ENCODE measurements around the gene CFTR.

CFTR gene

DNA sequence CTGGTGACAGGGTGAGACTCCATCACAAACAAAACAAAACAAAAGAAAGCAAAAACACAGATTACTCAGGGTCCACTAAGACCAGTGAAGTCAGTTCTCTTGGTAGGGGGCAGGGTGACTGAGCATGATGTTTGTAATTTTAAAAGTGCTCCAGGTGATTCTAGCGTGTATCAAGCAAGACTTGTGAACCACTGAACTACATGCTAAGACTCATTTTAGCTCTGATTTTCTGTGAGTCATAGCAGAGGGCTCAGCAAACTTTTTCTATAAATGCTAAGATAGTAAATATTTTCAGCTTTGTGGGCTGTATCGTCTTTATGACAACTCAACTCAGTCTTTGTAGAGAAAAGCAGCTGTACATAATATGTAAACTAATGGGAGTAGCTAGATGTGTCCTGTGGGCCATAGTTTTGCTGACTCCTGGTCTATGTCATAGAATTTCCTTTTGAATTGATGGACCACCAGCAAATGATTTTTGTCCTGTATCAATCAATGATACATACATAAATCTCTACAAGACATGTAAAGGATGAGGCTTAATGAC, 141.3 kb downstream of the CFTR start:
- H3K4me1 ChIP-seq (ENCODE audit: insufficient read depth, low read length): no peaks in the 10 kb centered on the region
- no peaks in the 10 kb centered on the region for H3K36me3 ChIP-seq (ENCODE audit: insufficient read depth, low read length)
- H3K9me3 ChIP-seq (ENCODE audit: control insufficient read depth, insufficient read depth, low read length): no peaks in the 10 kb centered on the region
- H3K9ac ChIP-seq (ENCODE audit: low read depth, low read length): no peak overlapping the region

DNA sequence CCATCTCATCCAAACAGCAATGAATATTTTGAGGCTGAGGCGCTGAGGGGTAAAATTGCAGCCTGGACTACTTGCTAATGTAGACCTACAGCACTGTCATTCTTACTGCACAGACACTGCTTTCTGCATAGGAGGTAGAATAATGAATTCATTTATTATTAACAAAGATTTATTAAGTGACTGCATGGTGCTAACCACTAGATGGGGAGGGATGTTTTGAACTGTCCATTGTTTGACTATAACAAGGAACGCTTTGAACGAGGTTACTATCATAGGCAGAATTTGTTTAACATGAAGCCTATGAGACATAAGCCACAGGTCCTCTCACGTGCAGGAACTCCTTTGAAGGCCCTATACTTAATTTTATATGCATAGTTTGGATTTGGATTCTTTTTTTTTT, 143.8 kb downstream of the CFTR start:
- Histone ChIP-seq H3K36me3 (ENCODE audit: insufficient read depth, low read length) (no peaks in the 10 kb centered on the region), H3K4me1 (ENCODE audit: insufficient read depth, low read length) (no peaks in the 10 kb centered on the region), H3K9me3 (ENCODE audit: control insufficient read depth, insufficient read depth, low read length) (no peaks in the 10 kb centered on the region), H3K9ac (ENCODE audit: low read depth, low read length) (no peak overlapping the region)

DNA sequence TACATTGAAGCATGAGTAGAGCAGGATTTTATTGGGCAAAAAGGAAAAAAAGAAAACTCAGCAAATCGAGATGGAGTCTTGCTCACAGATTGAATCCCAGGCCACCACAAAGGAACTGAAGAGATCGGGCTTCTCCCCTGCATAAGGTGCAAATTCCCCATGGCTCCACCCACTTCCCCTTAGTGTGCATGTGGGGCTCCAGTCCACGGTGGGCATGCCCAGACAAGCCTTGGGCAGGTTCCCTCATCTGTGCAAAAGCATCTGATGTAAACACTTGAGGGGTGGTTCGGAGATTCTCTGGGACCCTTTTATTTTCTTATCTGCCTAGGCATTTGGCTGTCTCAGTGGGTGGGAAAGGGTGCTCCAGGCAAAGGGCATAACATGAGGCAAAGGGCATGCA, 150.7 kb downstream of the CFTR start:
- no peaks in the 10 kb centered on the region for H3K36me3 ChIP-seq (ENCODE audit: insufficient read depth, low read length)
- peaks cover 16% of the 10 kb centered on the region for H3K4me1 ChIP-seq (ENCODE audit: insufficient read depth, low read length)
- H3K9ac ChIP-seq (ENCODE audit: low read depth, low read length): no peak overlapping the region; the same call in 1 of the 2 replicates
- H3K9me3 ChIP-seq (ENCODE audit: control insufficient read depth, insufficient read depth, low read length): peaks cover 10% of the 10 kb centered on the region

DNA sequence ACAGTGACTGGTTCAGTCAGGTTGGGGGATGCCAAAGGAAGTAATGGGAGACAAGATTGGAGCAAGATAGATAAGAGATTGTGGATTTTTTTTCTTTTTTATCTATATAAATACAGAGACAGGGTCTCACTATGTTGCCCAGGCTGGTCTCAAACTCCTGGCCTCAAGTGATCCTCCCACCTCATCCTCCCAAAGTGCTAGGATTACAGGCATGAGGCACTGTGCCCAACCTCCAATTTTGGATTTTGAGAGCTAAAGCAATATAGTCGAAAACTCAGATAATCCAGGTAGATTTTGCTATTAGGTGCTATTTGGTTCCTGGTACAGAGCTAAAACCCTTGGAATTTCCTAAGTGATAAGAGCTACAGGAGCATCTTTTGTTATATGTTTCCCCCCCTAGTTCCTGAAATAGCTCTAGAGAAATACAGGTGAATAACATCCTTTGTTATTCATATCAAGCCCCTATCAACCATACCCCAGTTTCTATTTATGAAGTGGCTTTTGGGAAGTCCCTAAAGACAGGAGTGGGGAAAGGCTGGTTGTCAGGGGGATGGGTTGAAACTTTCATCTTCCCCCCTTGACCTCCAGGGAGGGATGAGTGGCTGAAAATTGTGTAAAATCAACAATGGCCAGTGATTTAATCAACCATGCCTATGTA, 151.2 kb downstream of the CFTR start:
- Histone ChIP-seq H3K4me1 (ENCODE audit: insufficient read depth, low read length) (peaks cover 16% of the 10 kb centered on the region), H3K36me3 (ENCODE audit: insufficient read depth, low read length) (no peaks in the 10 kb centered on the region), H3K9ac (ENCODE audit: low read depth, low read length) (no peak overlapping the region; the same call in 1 of the 2 replicates), H3K9me3 (ENCODE audit: control insufficient read depth, insufficient read depth, low read length) (peaks cover 10% of the 10 kb centered on the region)

- Histone ChIP-seq H3K9me3 (ENCODE audit: control insufficient read depth, insufficient read depth, low read length) (peaks cover 10% of the 10 kb centered on the region), H3K36me3 (ENCODE audit: insufficient read depth, low read length) (no peaks in the 10 kb centered on the region), H3K9ac (ENCODE audit: low read depth, low read length) (no peak overlapping the region), H3K4me1 (ENCODE audit: insufficient read depth, low read length) (peaks cover 16% of the 10 kb centered on the region)
Measured at GRCh38 chr7:117631652-117632051, 151.8 kb downstream of the CFTR start.

- Histone ChIP-seq H3K9me3 (ENCODE audit: control insufficient read depth, insufficient read depth, low read length) (peaks cover 3% of the 10 kb centered on the region; the same call in 1 of the 2 replicates), H3K36me3 (ENCODE audit: insufficient read depth, low read length) (no peaks in the 10 kb centered on the region), H3K4me1 (ENCODE audit: insufficient read depth, low read length) (no peaks in the 10 kb centered on the region), H3K9ac (ENCODE audit: low read depth, low read length) (no peak overlapping the region)
Measured at GRCh38 chr7:117637937-117638336, 158.1 kb downstream of the CFTR start.

- H3K4me1 ChIP-seq (ENCODE audit: insufficient read depth, low read length): no peaks in the 10 kb centered on the region
- H3K9ac ChIP-seq (ENCODE audit: low read depth, low read length): no peak overlapping the region
- peaks cover under 1% of the 10 kb centered on the region; the same call in 1 of the 2 replicates for H3K9me3 ChIP-seq (ENCODE audit: control insufficient read depth, insufficient read depth, low read length)
- no peaks in the 10 kb centered on the region for H3K36me3 ChIP-seq (ENCODE audit: insufficient read depth, low read length)
Measured at GRCh38 chr7:117639966-117640365, 160.1 kb downstream of the CFTR start.

DNA sequence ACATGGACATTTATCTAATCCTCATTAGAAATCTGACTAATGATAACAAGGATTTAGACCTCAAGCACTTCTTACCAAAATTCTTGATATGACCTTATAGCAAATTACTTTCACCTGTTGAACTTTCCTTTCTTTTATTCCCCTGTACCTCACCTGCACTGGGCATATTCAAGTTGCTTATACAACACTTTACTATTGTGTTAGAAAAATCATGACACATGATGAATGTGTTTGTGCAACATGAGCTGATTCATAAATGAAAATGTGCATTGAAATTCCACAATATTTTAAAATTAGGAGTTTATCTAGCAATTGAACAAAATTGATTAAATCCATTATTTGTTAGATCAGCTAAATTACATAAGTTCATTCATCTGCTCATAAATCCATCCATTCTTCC, 160.6 kb downstream of the CFTR start:
- Histone ChIP-seq H3K36me3 (ENCODE audit: insufficient read depth, low read length) (no peaks in the 10 kb centered on the region), H3K9ac (ENCODE audit: low read depth, low read length) (no peak overlapping the region)

GRCh38 chr7:117645481-117646165, 165.8 kb downstream of the CFTR start:
- peaks cover 7% of the 10 kb centered on the region; the same call in 1 of the 2 replicates for H3K4me1 ChIP-seq (ENCODE audit: insufficient read depth, low read length)
- no peak overlapping the region for H3K9ac ChIP-seq (ENCODE audit: low read depth, low read length)
- H3K36me3 ChIP-seq (ENCODE audit: insufficient read depth, low read length): peaks cover 4% of the 10 kb centered on the region; the same call in 1 of the 2 replicates
- H3K9me3 ChIP-seq (ENCODE audit: control insufficient read depth, insufficient read depth, low read length): no peaks in the 10 kb centered on the region

More for the DNA sequence above, 160.6 kb downstream of the CFTR start:
- H3K4me1 ChIP-seq (ENCODE audit: insufficient read depth, low read length): peaks cover 3% of the 10 kb centered on the region; the same call in 1 of the 2 replicates
- no peaks in the 10 kb centered on the region for H3K9me3 ChIP-seq (ENCODE audit: control insufficient read depth, insufficient read depth, low read length)

DNA sequence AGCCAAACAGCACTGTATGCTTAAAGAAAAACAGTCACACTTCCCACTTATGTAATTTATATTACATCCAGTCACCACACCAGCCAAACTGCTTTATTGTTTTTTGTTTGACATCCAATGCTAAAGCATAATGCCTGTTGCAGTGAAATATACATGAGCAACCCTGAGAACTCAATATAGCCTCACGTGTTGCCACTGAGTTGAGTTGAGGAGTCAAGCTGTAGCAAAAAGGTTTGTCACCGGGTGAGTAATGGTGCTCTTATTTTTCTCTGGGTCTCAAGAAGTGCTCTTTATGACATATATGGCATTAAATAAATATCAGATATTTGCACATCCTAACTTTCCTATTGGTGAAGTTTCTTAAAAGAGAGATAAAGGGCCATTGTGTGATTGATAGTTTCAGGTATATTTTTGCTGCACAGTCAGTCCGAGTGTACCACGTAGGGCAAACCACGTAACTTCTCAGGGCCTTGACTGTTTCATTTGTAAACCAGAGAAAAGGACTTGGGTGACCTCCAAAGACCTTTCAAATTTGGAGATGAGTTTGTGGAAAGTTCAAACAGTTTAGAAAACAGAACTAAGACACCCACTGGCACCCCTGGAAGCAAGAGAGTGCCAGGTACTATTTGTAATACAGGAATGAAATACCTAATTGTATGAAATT, 168.5 kb downstream of the CFTR start:
- no peak overlapping the region for H3K9ac ChIP-seq (ENCODE audit: low read depth, low read length)
- H3K9me3 ChIP-seq (ENCODE audit: control insufficient read depth, insufficient read depth, low read length): no peaks in the 10 kb centered on the region
- H3K4me1 ChIP-seq (ENCODE audit: insufficient read depth, low read length): peaks cover 11% of the 10 kb centered on the region; the same call in 1 of the 2 replicates
- H3K36me3 ChIP-seq (ENCODE audit: insufficient read depth, low read length): peaks cover 4% of the 10 kb centered on the region; the same call in 1 of the 2 replicates

- Histone ChIP-seq H3K9ac (ENCODE audit: low read depth, low read length) (no peak overlapping the region), H3K4me1 (ENCODE audit: insufficient read depth, low read length) (peaks cover 4% of the 10 kb centered on the region; the same call in 1 of the 2 replicates), H3K9me3 (ENCODE audit: control insufficient read depth, insufficient read depth, low read length) (no peaks in the 10 kb centered on the region), H3K36me3 (ENCODE audit: insufficient read depth, low read length) (no peaks in the 10 kb centered on the region)
Measured at GRCh38 chr7:117652943-117653680, 173.3 kb downstream of the CFTR start.

DNA sequence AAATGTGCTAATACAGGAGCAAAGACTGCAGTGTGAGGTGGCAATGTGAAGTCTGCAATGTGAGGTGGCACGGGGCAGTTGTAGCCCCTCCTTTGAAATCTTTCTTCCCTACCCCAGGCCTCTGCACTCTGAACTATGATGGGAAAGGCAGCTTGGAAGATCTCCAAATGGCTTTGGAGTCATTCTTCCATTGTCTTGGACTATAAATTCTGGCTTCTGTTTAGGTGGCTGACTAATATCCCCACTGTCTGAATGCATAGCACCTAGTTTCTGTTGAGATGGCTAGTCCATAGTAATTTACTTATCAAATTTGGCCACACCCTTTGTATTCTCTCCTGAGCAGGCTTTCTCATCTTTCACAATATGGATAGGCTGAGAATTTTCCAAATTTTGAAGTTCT, 175.0 kb downstream of the CFTR start:
- Histone ChIP-seq H3K4me1 (ENCODE audit: insufficient read depth, low read length) (peaks cover 4% of the 10 kb centered on the region; the same call in 1 of the 2 replicates), H3K9ac (ENCODE audit: low read depth, low read length) (no peak overlapping the region), H3K9me3 (ENCODE audit: control insufficient read depth, insufficient read depth, low read length) (no peaks in the 10 kb centered on the region), H3K36me3 (ENCODE audit: insufficient read depth, low read length) (no peaks in the 10 kb centered on the region)

GRCh38 chr7:117656806-117657205, 177.0 kb downstream of the CFTR start:
- peaks cover 4% of the 10 kb centered on the region; the same call in 1 of the 2 replicates for H3K4me1 ChIP-seq (ENCODE audit: insufficient read depth, low read length)
- H3K36me3 ChIP-seq (ENCODE audit: insufficient read depth, low read length): no peaks in the 10 kb centered on the region
- H3K9ac ChIP-seq (ENCODE audit: low read depth, low read length): no peak overlapping the region
- H3K9me3 ChIP-seq (ENCODE audit: control insufficient read depth, insufficient read depth, low read length): no peaks in the 10 kb centered on the region; the same call in 1 of the 2 replicates

DNA sequence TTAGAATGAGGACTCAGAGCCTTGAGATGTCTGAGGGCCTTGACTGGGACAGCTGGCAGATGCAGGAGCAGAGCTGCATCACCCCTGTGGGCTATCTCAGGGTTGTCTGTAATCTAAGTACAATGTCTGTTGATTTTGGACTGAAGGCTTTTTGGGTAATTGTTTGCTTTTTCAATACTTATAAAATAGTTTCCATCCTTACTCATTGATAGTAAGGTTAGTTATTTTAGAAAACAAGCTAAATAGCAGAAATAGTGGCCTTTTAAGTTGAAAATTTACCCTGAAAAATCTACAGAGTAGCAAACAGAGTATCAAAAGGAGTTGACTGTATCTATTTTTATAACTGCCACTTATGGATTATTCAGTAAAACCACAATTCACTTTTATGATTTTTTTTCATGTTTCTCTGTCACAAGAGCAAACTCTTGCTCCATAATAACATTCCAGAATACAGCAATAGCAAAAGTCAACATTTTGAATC, 179.7 kb downstream of the CFTR start:
- Histone ChIP-seq H3K36me3 (ENCODE audit: insufficient read depth, low read length) (no peaks in the 10 kb centered on the region), H3K9me3 (ENCODE audit: control insufficient read depth, insufficient read depth, low read length) (no peaks in the 10 kb centered on the region; the same call in 1 of the 2 replicates), H3K4me1 (ENCODE audit: insufficient read depth, low read length) (no peaks in the 10 kb centered on the region), H3K9ac (ENCODE audit: low read depth, low read length) (no peak overlapping the region)

All from ES-I3 (cell line).